ENCODE data around the gene SLFN11.
"Not testable (repeated sequence)": the region's sequence is repeated elsewhere in the genome, so short reads cannot be mapped to it uniquely, and the experiment has no call there.

The SLFN11 gene

GRCh38 chr17:35373534-35373983 is at the start of gene SLFN11:
Gene SLFN11, minus strand, starts transcription at chr17:35373621. Its CDS starts 9,814 bp downstream, at chr17:35363807.
- peak; percentile 77 for DNase-seq

- DNase-seq: not testable (repeated sequence)
These were observed 47.6 kb upstream of the SLFN11 start for GRCh38 chr17:35421069-35421468.

- no peak for DNase-seq
These were observed 43.2 kb upstream of the SLFN11 start for GRCh38 chr17:35416659-35417058.

- not testable (repeated sequence) for DNase-seq
These were observed 41.3 kb upstream of the SLFN11 start for GRCh38 chr17:35414707-35415106.

- no peak for DNase-seq
These were observed 40.8 kb upstream of the SLFN11 start for GRCh38 chr17:35414247-35414646.

GRCh38 chr17:35407531-35407930 is 34.1 kb upstream of the SLFN11 start:
- no peak for DNase-seq

GRCh38 chr17:35406568-35406967 is 33.1 kb upstream of the SLFN11 start:
- no peak for DNase-seq

GRCh38 chr17:35404360-35404759 is 30.9 kb upstream of the SLFN11 start:
- peak; percentile 8 for DNase-seq

- DNase-seq: not testable (repeated sequence)
These were observed 20.4 kb upstream of the SLFN11 start for GRCh38 chr17:35393783-35394182.

GRCh38 chr17:35390663-35391062 is 17.2 kb upstream of the SLFN11 start:
- DNase-seq: no peak

GRCh38 chr17:35390156-35390555 is 16.7 kb upstream of the SLFN11 start:
- DNase-seq: no peak

- DNase-seq: no peak
These were observed 14.1 kb upstream of the SLFN11 start for GRCh38 chr17:35387496-35387895.

GRCh38 chr17:35377706-35378105 is 4.3 kb upstream of the SLFN11 start:
- DNase-seq: no peak

GRCh38 chr17:35377068-35377467 is 3.6 kb upstream of the SLFN11 start:
- no peak for DNase-seq

GRCh38 chr17:35376245-35376644 is 2.8 kb upstream of the SLFN11 start:
- DNase-seq: peak; percentile 11

- no peak for DNase-seq
These were observed 1.4 kb upstream of the SLFN11 start for GRCh38 chr17:35374766-35375344.

GRCh38 chr17:35373984-35374765 is 754 bp upstream of the SLFN11 start:
- peak; percentile 52 for DNase-seq

- peak; percentile 16 for DNase-seq
These were observed 431 bp downstream of the SLFN11 start for GRCh38 chr17:35372846-35373533.

- DNase-seq: no peak
These were observed 1.5 kb downstream of the SLFN11 start for GRCh38 chr17:35371934-35372333.

GRCh38 chr17:35368081-35368830 is 5.2 kb downstream of the SLFN11 start:
- DNase-seq: peak; percentile 49

- DNase-seq: no peak
These were observed 12.4 kb downstream of the SLFN11 start for GRCh38 chr17:35361027-35361426.

GRCh38 chr17:35359398-35359797 is 14.0 kb downstream of the SLFN11 start:
- DNase-seq: no peak

GRCh38 chr17:35352284-35352683 is 21.1 kb downstream of the SLFN11 start:
- no peak for DNase-seq

All from CD4-positive, alpha-beta T cell treated with Interleukin-4 for 4 hours (primary cell).